GM06990 (cell line): Measurements from ENCODE around the gene POU6F2.

Source experiments
- DNase-seq: peaks from one replicate; pipeline ENCODE4 v3.0.0-alpha.2; 2011; ENCODE audit not compliant: insufficient read length; ENCODE audit errors: extremely low read depth
- H3K27me3 ChIP-seq: replicated peaks from 2 replicates; pipeline ENCODE4 v1.6.0; 2011; ENCODE audit warnings: low read length; ENCODE audit not compliant: control insufficient read depth, insufficient read depth
- H3K36me3 ChIP-seq: 2 replicates; pipeline ENCODE4 v1.5.1; 2011; ENCODE audit warnings: low read length; ENCODE audit not compliant: control insufficient read depth, insufficient read depth
- H3K4me3 ChIP-seq: replicated peaks from 2 replicates; pipeline ENCODE4 v1.5.1; 2011; ENCODE audit warnings: low read depth, mild to moderate bottlenecking, control low read depth, low read length
- TF ChIP-seq, protein P1 (sequence below): IDR thresholded peaks from 2 replicates; pipeline ENCODE4 v1.5.1; 2011; ENCODE audit warnings: low read length, control low read depth, mild to moderate bottlenecking, inconsistent platforms; ENCODE audit not compliant: insufficient read depth, poor library complexity, severe bottlenecking

The POU6F2 gene

DNA sequence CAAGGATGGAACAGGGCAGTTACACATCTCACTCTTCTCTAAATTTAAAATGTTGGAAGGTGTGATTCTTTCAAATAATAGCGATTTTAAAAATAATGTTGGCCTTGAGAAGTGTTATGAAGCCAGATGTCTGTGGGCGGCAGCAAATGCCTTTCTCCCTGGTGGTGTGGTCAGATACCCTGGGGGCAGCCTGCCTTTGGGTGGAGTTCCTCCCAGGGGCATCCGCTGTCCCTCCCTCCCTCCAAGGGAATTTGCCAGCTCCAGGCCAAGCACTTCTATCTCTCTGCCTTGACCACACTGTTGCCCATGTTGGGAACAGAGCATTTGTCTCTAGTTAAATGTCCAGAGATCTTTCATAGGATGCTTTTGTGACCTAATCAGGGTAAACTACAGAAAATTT lies 121.4 kb downstream of the POU6F2 start:
- DNase-seq, result no peak
- no peak overlapping the region for H3K4me3 ChIP-seq
- no peaks in the 10 kb centered on the region for H3K36me3 ChIP-seq
- TF ChIP-seq, protein P1, sequence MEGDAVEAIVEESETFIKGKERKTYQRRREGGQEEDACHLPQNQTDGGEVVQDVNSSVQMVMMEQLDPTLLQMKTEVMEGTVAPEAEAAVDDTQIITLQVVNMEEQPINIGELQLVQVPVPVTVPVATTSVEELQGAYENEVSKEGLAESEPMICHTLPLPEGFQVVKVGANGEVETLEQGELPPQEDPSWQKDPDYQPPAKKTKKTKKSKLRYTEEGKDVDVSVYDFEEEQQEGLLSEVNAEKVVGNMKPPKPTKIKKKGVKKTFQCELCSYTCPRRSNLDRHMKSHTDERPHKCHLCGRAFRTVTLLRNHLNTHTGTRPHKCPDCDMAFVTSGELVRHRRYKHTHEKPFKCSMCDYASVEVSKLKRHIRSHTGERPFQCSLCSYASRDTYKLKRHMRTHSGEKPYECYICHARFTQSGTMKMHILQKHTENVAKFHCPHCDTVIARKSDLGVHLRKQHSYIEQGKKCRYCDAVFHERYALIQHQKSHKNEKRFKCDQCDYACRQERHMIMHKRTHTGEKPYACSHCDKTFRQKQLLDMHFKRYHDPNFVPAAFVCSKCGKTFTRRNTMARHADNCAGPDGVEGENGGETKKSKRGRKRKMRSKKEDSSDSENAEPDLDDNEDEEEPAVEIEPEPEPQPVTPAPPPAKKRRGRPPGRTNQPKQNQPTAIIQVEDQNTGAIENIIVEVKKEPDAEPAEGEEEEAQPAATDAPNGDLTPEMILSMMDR, result no peak
- no peaks in the 10 kb centered on the region; the same call in 1 of the 2 replicates for H3K27me3 ChIP-seq

DNA sequence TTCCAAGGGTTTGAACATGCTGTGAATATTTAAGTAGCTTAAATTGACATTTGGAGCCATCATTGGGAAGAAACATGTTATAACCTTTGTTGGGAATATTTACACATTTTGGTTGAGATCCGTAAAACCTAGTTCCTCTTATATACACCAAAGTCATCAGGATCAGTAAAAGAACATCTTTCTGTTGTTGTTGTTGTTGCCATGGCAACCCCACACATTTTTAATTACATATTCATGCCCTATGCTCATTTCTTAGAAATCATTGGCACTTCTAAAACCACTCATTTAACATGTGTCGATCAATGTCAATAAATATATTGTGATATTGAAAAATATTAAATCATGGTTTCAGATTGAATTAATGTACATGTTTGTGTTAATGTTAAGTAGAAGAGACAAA lies 122.6 kb downstream of the POU6F2 start:
- Histone ChIP-seq H3K4me3 (no peak overlapping the region), H3K36me3 (no peaks in the 10 kb centered on the region), H3K27me3 (no peaks in the 10 kb centered on the region; the same call in 1 of the 2 replicates)
- no peak for DNase-seq
- TF ChIP-seq, protein P1, result no peak

GRCh38 chr7:39102234-39102633 lies 124.5 kb downstream of the POU6F2 start:
- DNase-seq, result no peak
- TF ChIP-seq, protein P1, result no peak
- Histone ChIP-seq H3K36me3 (no peaks in the 10 kb centered on the region), H3K27me3 (no peaks in the 10 kb centered on the region; the same call in 1 of the 2 replicates), H3K4me3 (no peak overlapping the region)

DNA sequence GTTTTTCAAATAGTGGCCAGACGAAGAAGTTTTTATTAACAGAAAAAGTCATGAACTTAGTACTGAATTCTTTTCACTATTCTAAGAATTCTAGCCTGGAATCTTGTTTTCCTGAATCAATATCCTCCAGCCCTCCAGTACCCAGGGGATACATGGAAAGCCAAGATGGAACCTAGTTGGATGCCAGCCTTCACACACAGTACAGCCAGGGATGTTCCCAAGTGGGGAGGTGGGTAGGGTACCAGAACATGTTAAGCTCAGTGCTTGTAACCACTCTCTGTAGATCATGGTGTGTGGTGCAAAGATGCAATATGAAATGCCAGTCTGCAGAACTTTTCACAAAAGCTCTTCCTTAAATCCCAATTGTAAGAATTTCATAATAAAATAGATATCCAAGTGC lies 128.0 kb downstream of the POU6F2 start:
- TF ChIP-seq, protein P1, result no peak
- DNase-seq, result no peak
- H3K4me3 ChIP-seq, result no peak overlapping the region
- H3K36me3 ChIP-seq, result no peaks in the 10 kb centered on the region
- H3K27me3 ChIP-seq, result no peaks in the 10 kb centered on the region; the same call in 1 of the 2 replicates

- no peaks in the 10 kb centered on the region for H3K36me3 ChIP-seq
- TF ChIP-seq, protein P1, result no peak
- no peak for DNase-seq
- no peak overlapping the region for H3K4me3 ChIP-seq
- H3K27me3 ChIP-seq, result no peaks in the 10 kb centered on the region
These were observed 148.1 kb downstream of the POU6F2 start for GRCh38 chr7:39125846-39126245.

DNA sequence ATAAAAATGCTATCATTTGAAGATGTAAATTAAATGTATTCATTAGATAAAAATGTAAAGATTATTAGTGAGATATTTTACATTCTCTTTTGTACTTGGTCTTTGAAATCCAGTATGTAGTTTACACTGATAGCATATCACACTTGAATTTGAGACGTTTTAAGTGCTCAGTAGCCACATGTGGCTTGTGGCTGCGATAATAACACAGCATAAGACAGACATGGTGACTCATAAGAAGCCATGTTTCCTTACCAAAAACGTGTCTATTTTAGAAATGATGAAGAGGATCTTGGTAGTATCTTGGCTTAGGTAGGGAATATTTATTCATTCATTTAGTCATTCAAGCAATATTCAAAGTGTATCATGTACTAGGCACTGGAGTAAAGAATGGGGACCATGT lies 149.3 kb downstream of the POU6F2 start:
- TF ChIP-seq, protein P1, result no peak
- no peaks in the 10 kb centered on the region for H3K36me3 ChIP-seq
- no peak overlapping the region for H3K4me3 ChIP-seq
- H3K27me3 ChIP-seq, result no peaks in the 10 kb centered on the region
- no peak for DNase-seq
